Endothelial cell of umbilical vein (primary cell): ENCODE results near the gene MISP. TPM values are rescaled to one million over a fixed set of nuclear protein-coding genes. Genes with fewer than 3 reads are reported as not detected.

Source experiments
- BruUV-seq: library from RNA; stranded (reverse); fragments of 400-500 nt; replicated peaks from 2 replicates; lab custom pipeline; 2021; lab: Mats Ljungman, UMichigan
- CTCF ChIA-PET: fragments of 300-600, 350-600 bp; sonication (Branson Sonifier 250); formaldehyde crosslinking; loops from one replicate; lab custom pipeline; 2021; ENCODE audit warnings: antibody characterized with exemption, inconsistent platforms; lab: Charles Lee
- POLR2A ChIA-PET: fragments of 300-600, 350-600 bp; sonication (Branson Sonifier 250); formaldehyde crosslinking; loops from one replicate; lab custom pipeline; 2021; ENCODE audit warnings: antibody characterized with exemption, inconsistent platforms; lab: Charles Lee
- DNase-seq: peaks from one replicate; pipeline ENCODE4 v3.0.0-alpha.2; 2011; ENCODE audit warnings: low read depth, low spot score
- FAIRE-seq: peaks from 2 replicates; lab custom pipeline; 2011; peaks lifted over from hg19 to GRCh38; lab: Jason Lieb, UNC
- H2AFZ ChIP-seq: 2 replicates; pipeline ENCODE4 v1.6.0; 2012; ENCODE audit warnings: low read depth, low read length, control low read depth, inconsistent platforms
- H3K27ac ChIP-seq: 2 replicates; pipeline ENCODE4 v1.5.1; 2011; ENCODE audit warnings: low read depth, mild to moderate bottlenecking, control low read depth, low read length, moderate library complexity; ENCODE audit not compliant: insufficient read depth
- H3K27me3 ChIP-seq, 2 experiments: 2 replicates each; pipeline versions ENCODE4 v1.6.0 to v1.6.1; 2011; ENCODE audit warnings: low read length in 2 of 2, mixed read lengths in 1 of 2; ENCODE audit not compliant: control insufficient read depth in 2 of 2, insufficient read depth in 2 of 2
- H3K36me3 ChIP-seq, 2 experiments: 2 replicates in 1 of 2; 3 replicates in 1 of 2; pipeline ENCODE4 v1.5.1; 2011; ENCODE audit warnings: low read length in 2 of 2, mild to moderate bottlenecking in 1 of 2, moderate library complexity in 1 of 2; ENCODE audit not compliant: control insufficient read depth in 2 of 2, insufficient read depth in 2 of 2; ENCODE audit errors: extremely low read depth in 1 of 2
- H3K4me1 ChIP-seq: 3 replicates; pipeline ENCODE4 v1.5.1; 2011; ENCODE audit warnings: mild to moderate bottlenecking, low read length; ENCODE audit not compliant: control insufficient read depth, insufficient read depth; ENCODE audit errors: extremely low read depth
- H3K4me2 ChIP-seq: 2 replicates; pipeline ENCODE4 v1.6.1; 2011; ENCODE audit warnings: low read length, control low read depth, mixed read lengths; ENCODE audit not compliant: insufficient read depth
- H3K4me3 ChIP-seq, 3 experiments: fragments of 200-600 bp in 1 of 3; sonication (generic), shearing (Covaris generic) in 1 of 3; replicated peaks in 1 of 3; 2 replicates each; pipeline ENCODE4 v1.5.1; 2011 to 2016; ENCODE audit warnings: control low read depth in 3 of 3, low read length in 3 of 3, mild to moderate bottlenecking in 2 of 3, inconsistent platforms in 1 of 3, low read depth in 1 of 3, moderate library complexity in 1 of 3; ENCODE audit not compliant: insufficient read depth in 1 of 3
- H3K79me2 ChIP-seq: 2 replicates; pipeline ENCODE4 v1.6.0; 2012; ENCODE audit warnings: low read length, inconsistent platforms; ENCODE audit not compliant: control insufficient read depth, insufficient read depth
- H3K9ac ChIP-seq: replicated peaks from 2 replicates; pipeline ENCODE3; 2011; ENCODE audit warnings: low read length, control low read depth; ENCODE audit not compliant: insufficient read depth; ENCODE audit errors: extremely low read depth
- H3K9me1 ChIP-seq: replicated peaks from 3 replicates; pipeline ENCODE4 v1.6.0; 2011; ENCODE audit warnings: mild to moderate bottlenecking, low read length; ENCODE audit not compliant: control insufficient read depth, insufficient read depth; ENCODE audit errors: extremely low read depth
- H3K9me3 ChIP-seq: replicated peaks from 2 replicates; pipeline ENCODE4 v1.5.1; 2012; ENCODE audit warnings: low read length, inconsistent platforms; ENCODE audit not compliant: control insufficient read depth, insufficient read depth
- H4K20me1 ChIP-seq: replicated peaks from 2 replicates; pipeline ENCODE3; 2011; ENCODE audit warnings: mild to moderate bottlenecking, low read length; ENCODE audit not compliant: control insufficient read depth, insufficient read depth; ENCODE audit errors: extremely low read depth
- EZH2 ChIP-seq: IDR thresholded peaks from 2 replicates; pipeline ENCODE4 v1.6.1; 2012; ENCODE audit warnings: borderline replicate concordance, low read depth, mild to moderate bottlenecking, moderate library complexity, low read length, inconsistent platforms; ENCODE audit not compliant: severe bottlenecking
- FOS ChIP-seq: IDR thresholded peaks from 2 replicates; pipeline ENCODE4 v1.6.1; 2011; ENCODE audit warnings: mild to moderate bottlenecking, low read length, moderate library complexity, borderline replicate concordance; ENCODE audit not compliant: insufficient read depth
- GATA2 ChIP-seq: IDR thresholded peaks from 2 replicates; pipeline ENCODE4 v1.7.0; 2011; ENCODE audit warnings: low read depth, mild to moderate bottlenecking, moderate library complexity, mixed read lengths, low read length; ENCODE audit not compliant: insufficient read length, insufficient read depth
- JUN ChIP-seq: IDR thresholded peaks from 2 replicates; pipeline ENCODE4 v1.6.1; 2011; ENCODE audit warnings: borderline replicate concordance, low read depth; ENCODE audit not compliant: insufficient read length, insufficient read depth
- MAX ChIP-seq: IDR thresholded peaks from 2 replicates; pipeline ENCODE4 v1.6.1; 2011; ENCODE audit not compliant: insufficient read depth, insufficient read length
- MYC ChIP-seq: IDR thresholded peaks from one replicate; pipeline ENCODE4 v1.6.1; 2011; ENCODE audit warnings: mild to moderate bottlenecking, low read depth, low read length
- POLR2A ChIP-seq: IDR thresholded peaks from 2 replicates; pipeline ENCODE4 v1.6.1; 2012; ENCODE audit warnings: low read depth, mild to moderate bottlenecking, control low read depth, low read length
- POLR2AphosphoS5 ChIP-seq: IDR thresholded peaks from 2 replicates; pipeline ENCODE4 v1.6.1; 2012; ENCODE audit warnings: low read depth, mild to moderate bottlenecking, control low read depth, low read length, moderate library complexity; ENCODE audit not compliant: insufficient read depth
- dilution Hi-C: fragments of 300-500 bp; cut with MboI; formaldehyde crosslinking; loops from one replicate; pipeline ENCODE4 v1.15.0; 2019; ENCODE audit warnings: low sequenced_read_pairs; ENCODE audit not compliant: extremely low pct_ligation_motif_present
- intact Hi-C: fragments of 100-400 bp; cut with micrococcal nuclease; formaldehyde crosslinking; loops from one replicate; pipeline ENCODE4 v1.10.0; 2022
- polyA plus RNA-seq, 4 experiments: library from polyadenylated mRNA; depleted of rRNA in 3 of 4; stranded (reverse) in 3 of 4; unstranded in 1 of 4; fragments of >200 nt; gene quantifications; 2 replicates each; pipeline versions ENCODE4 v1.2.1 to v1.2.3, GENCODE V29; 2011 to 2012; ENCODE audit warnings: missing spikeins in 1 of 4
- total RNA-seq: library from RNA; stranded (reverse); gene quantifications from 2 replicates; pipeline ENCODE4 v1.2.3, GENCODE V29; 2021

MISP gene
- total and polyA plus RNA-seq, 2 donors (not counting 3 experiments of a cell fraction or from before 2014, with no cell fraction given), result not detected

GRCh38 chr19:711254-711653 is 39.7 kb upstream of the MISP start:
- intact Hi-C loops, result loop anchor here (2.0 kb wide), 1 partner anchor 24 kb away; no protein-coding TSS in a partner anchor
- Histone ChIP-seq H4K20me1 (no peaks in the 10 kb centered on the region), H3K4me1 (peaks cover 3% of the 10 kb centered on the region), H3K4me3 (no peak overlapping the region), H3K9ac (no peak overlapping the region), H3K4me2 (no peak overlapping the region), H3K79me2 (no peaks in the 10 kb centered on the region), H2AFZ (no peak overlapping the region), H3K9me3 (no peaks in the 10 kb centered on the region), H3K9me1 (no peaks in the 10 kb centered on the region), H3K36me3 (no peaks in the 10 kb centered on the region), H3K27ac (no peak overlapping the region), H3K27me3 (no peaks in the 10 kb centered on the region)
- FAIRE-seq, result no peak
- dilution Hi-C loops, result no loop called here
- ChIA-PET CTCF (interaction anchor here (0.8 kb wide), 1 partner anchor 23 kb away, joined by 3 read pairs; no protein-coding TSS in a partner anchor), POLR2A (no interaction called here)
- DNase-seq, result no peak
- no TSS peak for BruUV-seq
- no peak for TF ChIP-seq GATA2
- TF ChIP-seq JUN, result no peak
- no peak for TF ChIP-seq EZH2
- no peak for TF ChIP-seq MYC
- TF ChIP-seq MAX, result no peak
- TF ChIP-seq POLR2AphosphoS5, result no peak
- no peak for TF ChIP-seq FOS

- Histone ChIP-seq H2AFZ (no peak overlapping the region), H3K27me3 (no peaks in the 10 kb centered on the region), H3K27ac (no peak overlapping the region), H3K79me2 (no peaks in the 10 kb centered on the region), H4K20me1 (no peaks in the 10 kb centered on the region), H3K9me1 (no peaks in the 10 kb centered on the region), H3K4me1 (no peaks in the 10 kb centered on the region), H3K4me2 (no peak overlapping the region), H3K9me3 (no peaks in the 10 kb centered on the region), H3K36me3 (no peaks in the 10 kb centered on the region), H3K9ac (no peak overlapping the region), H3K4me3 (no peak overlapping the region)
- POLR2A ChIA-PET, result no interaction called here
- BruUV-seq, result no TSS peak
- dilution Hi-C loops (no loop called here), intact Hi-C loops (no loop called here)
- no peak for FAIRE-seq
- no peak for DNase-seq
- TF ChIP-seq POLR2AphosphoS5, result no peak
- TF ChIP-seq FOS, result no peak
- TF ChIP-seq EZH2, result no peak
- no peak for TF ChIP-seq POLR2A
- no peak for TF ChIP-seq JUN
- CTCF ChIA-PET, result no interaction called here
Observed at GRCh38 chr19:715347-715746, 35.6 kb upstream of the MISP start.
